HEK293 (cell line): ENCODE measurements around the gene SP4.

Source experiments
- CTCF ChIA-PET: fragments of 350-600 bp; formaldehyde crosslinking; extraction: SDS; loops from one replicate; lab custom pipeline; 2021; ENCODE audit warnings: antibody characterized with exemption; lab: Yijun Ruan, JAX
- POLR2A ChIA-PET: fragments of 300-600 bp; formaldehyde crosslinking; extraction: SDS; loops from one replicate; lab custom pipeline; 2020; ENCODE audit warnings: antibody characterized with exemption, inconsistent platforms; lab: Yijun Ruan, JAX
- H3K27ac ChIP-seq: fragments of 200-500 bp; sonication (Bioruptor generic); 2 replicates; pipeline ENCODE4 v1.5.1; 2014; ENCODE audit warnings: low read depth, low read length, control low read depth, inconsistent platforms; ENCODE audit errors: extremely low read depth
- H3K36me3 ChIP-seq, 2 experiments: fragments of 200-500 bp in 1 of 2; sonication (Bioruptor generic) in 1 of 2; 1 replicate in 1 of 2; 2 replicates in 1 of 2; pipeline ENCODE4 v1.5.1; 2014 to 2017; ENCODE audit warnings: inconsistent platforms in 2 of 2, low read length in 2 of 2; ENCODE audit not compliant: control insufficient read depth in 2 of 2, insufficient read depth in 1 of 2
- H3K4me1 ChIP-seq: fragments of 200-500 bp; sonication (Bioruptor generic); 2 replicates; pipeline ENCODE4 v1.5.1; 2014; ENCODE audit warnings: mild to moderate bottlenecking, low read length, inconsistent platforms; ENCODE audit not compliant: control insufficient read depth, insufficient read depth
- H3K4me3 ChIP-seq: 2 replicates; pipeline ENCODE4 v1.5.1; 2011; ENCODE audit warnings: low read depth, mild to moderate bottlenecking, control low read depth, low read length, moderate library complexity
- H3K9me3 ChIP-seq: fragments of 200-500 bp; sonication (Bioruptor generic); 2 replicates; pipeline ENCODE4 v1.5.1; 2014; ENCODE audit warnings: low read depth, low read length, inconsistent platforms; ENCODE audit not compliant: control insufficient read depth, insufficient read depth
- IKZF3 ChIP-seq: fragments of 450-650 bp; IDR thresholded peaks from 2 replicates; pipeline ENCODE4 v1.5.0; 2018; ENCODE audit warnings: missing biosample characterization, mild to moderate bottlenecking, missing genetic modification characterization, moderate library complexity
- KLF9 ChIP-seq: fragments of 450-650 bp; formaldehyde crosslinking; IDR thresholded peaks from 2 replicates; pipeline ENCODE4 v1.5.1; 2016; ENCODE audit warnings: missing biosample characterization, missing genetic modification characterization, low read depth
- OVOL3 ChIP-seq: fragments of 450-650 bp; formaldehyde crosslinking; IDR thresholded peaks from 2 replicates; pipeline ENCODE4 v1.5.1; 2016; ENCODE audit warnings: missing biosample characterization, missing genetic modification characterization
- SP2 ChIP-seq: fragments of 450-650 bp; formaldehyde crosslinking; IDR thresholded peaks from 2 replicates; pipeline ENCODE4 v1.5.1; 2016; ENCODE audit warnings: missing biosample characterization, missing genetic modification characterization
- ZBTB20 ChIP-seq: fragments of 450-650 bp; formaldehyde crosslinking; IDR thresholded peaks from 2 replicates; pipeline ENCODE4 v1.5.1; 2016; ENCODE audit warnings: missing biosample characterization, missing genetic modification characterization
- ZEB2 ChIP-seq: fragments of 450-650 bp; formaldehyde crosslinking; IDR thresholded peaks from 2 replicates; pipeline ENCODE4 v1.5.1; 2016; ENCODE audit warnings: missing biosample characterization, missing genetic modification characterization
- ZNF138 ChIP-seq: fragments of 450-650 bp; formaldehyde crosslinking; IDR thresholded peaks from 2 replicates; pipeline ENCODE4 v1.5.1; 2016; ENCODE audit warnings: missing biosample characterization, missing genetic modification characterization, borderline replicate concordance
- ZNF292 ChIP-seq: fragments of 450-650 bp; formaldehyde crosslinking; IDR thresholded peaks from 2 replicates; pipeline ENCODE4 v1.5.1; 2016; ENCODE audit warnings: low read depth, missing biosample characterization, missing genetic modification characterization, borderline replicate concordance
- ZNF433 ChIP-seq: fragments of 450-650 bp; formaldehyde crosslinking; IDR thresholded peaks from 2 replicates; pipeline ENCODE4 v1.5.1; 2016; ENCODE audit warnings: missing biosample characterization, missing genetic modification characterization, low read depth
- ZNF701 ChIP-seq: fragments of 450-650 bp; formaldehyde crosslinking; IDR thresholded peaks from 2 replicates; pipeline ENCODE4 v1.5.1; 2016; ENCODE audit warnings: missing biosample characterization, missing genetic modification characterization
- ZNF707 ChIP-seq: fragments of 450-650 bp; formaldehyde crosslinking; IDR thresholded peaks from 2 replicates; pipeline ENCODE4 v1.5.1; 2016; ENCODE audit warnings: missing biosample characterization, missing genetic modification characterization
- TF ChIP-seq, protein P1 (sequence below): fragments of 450-650 bp; formaldehyde crosslinking; IDR thresholded peaks from 2 replicates; pipeline ENCODE4 v1.5.1; 2016; ENCODE audit warnings: missing biosample characterization, missing genetic modification characterization
- TF ChIP-seq, protein P2 (sequence below): fragments of 450-650 bp; formaldehyde crosslinking; IDR thresholded peaks from 2 replicates; pipeline ENCODE4 v1.5.1; 2017; ENCODE audit warnings: missing biosample characterization, missing genetic modification characterization

Gene SP4

DNA sequence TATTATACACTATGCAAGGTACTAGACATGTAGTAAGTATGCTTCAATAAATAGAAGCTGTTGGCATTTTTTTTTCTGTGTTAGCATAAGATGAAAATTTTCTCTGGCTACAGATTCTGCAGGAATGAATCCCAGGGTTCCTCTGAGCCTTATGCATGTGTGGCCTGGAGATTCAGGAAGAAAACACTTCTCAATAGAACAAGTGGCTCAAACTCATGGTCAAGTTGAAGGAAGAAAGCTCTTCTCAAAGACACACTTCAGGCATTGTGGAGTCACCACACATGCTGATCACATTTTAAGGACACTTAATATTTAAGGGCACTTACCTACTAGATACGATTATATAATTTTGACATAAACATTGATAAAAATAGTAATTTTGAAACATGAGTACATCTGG lies 134.5 kb downstream of the SP4 start:
- Histone ChIP-seq H3K4me3 (no peak overlapping the region), H3K27ac (no peak overlapping the region), H3K36me3 (no peaks in the 10 kb centered on the region), H3K9me3 (no peaks in the 10 kb centered on the region), H3K4me1 (no peaks in the 10 kb centered on the region)
- CTCF ChIA-PET = no interaction called here
- POLR2A ChIA-PET = no interaction called here
- TF ChIP-seq KLF9 (tag by site-specific recombination) (no peak), ZNF433 (tag by site-specific recombination) (no peak), OVOL3 (tag by site-specific recombination) (no peak), ZNF701 (tag by site-specific recombination) (no peak), ZBTB20 (no peak), ZNF707 (tag by site-specific recombination) (no peak), ZNF292 (no peak), ZEB2 (tag by site-specific recombination) (no peak), SP2 (no peak), ZNF138 (no peak), IKZF3 (tag by site-specific recombination) (no peak)
- TF ChIP-seq, protein P1, sequence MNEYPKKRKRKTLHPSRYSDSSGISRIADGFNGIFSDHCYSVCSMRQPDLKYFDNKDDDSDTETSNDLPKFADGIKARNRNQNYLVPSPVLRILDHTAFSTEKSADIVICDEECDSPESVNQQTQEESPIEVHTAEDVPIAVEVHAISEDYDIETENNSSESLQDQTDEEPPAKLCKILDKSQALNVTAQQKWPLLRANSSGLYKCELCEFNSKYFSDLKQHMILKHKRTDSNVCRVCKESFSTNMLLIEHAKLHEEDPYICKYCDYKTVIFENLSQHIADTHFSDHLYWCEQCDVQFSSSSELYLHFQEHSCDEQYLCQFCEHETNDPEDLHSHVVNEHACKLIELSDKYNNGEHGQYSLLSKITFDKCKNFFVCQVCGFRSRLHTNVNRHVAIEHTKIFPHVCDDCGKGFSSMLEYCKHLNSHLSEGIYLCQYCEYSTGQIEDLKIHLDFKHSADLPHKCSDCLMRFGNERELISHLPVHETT (tag by site-specific recombination) = no peak
- TF ChIP-seq, protein P2, sequence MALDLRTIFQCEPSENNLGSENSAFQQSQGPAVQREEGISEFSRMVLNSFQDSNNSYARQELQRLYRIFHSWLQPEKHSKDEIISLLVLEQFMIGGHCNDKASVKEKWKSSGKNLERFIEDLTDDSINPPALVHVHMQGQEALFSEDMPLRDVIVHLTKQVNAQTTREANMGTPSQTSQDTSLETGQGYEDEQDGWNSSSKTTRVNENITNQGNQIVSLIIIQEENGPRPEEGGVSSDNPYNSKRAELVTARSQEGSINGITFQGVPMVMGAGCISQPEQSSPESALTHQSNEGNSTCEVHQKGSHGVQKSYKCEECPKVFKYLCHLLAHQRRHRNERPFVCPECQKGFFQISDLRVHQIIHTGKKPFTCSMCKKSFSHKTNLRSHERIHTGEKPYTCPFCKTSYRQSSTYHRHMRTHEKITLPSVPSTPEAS (tag by site-specific recombination) = no peak
